Stimulated activated memory B cell treated with anti-CD40 and anti-IgM and Interleukin-4, amounts not matched to agents 10 μg/mL and 1 μg/mL and 100 μg/mL, for 72 hours (primary cell): ENCODE data around the gene MYO7A.

ENCODE experiments used
- ATAC-seq: fragments of 150-1000 bp; cut with Tn5 transposase; 2 replicates; pipeline ENCODE4 v1.10.0; 2021
- H3K27ac Mint-ChIP-seq: one replicate; pipeline ENCODE4 v1.8.0; 2022; ENCODE audit warnings: mild to moderate bottlenecking, mixed read lengths
- H3K27me3 Mint-ChIP-seq: one replicate; pipeline ENCODE4 v1.8.0; 2022; ENCODE audit warnings: mixed read lengths
- H3K36me3 Mint-ChIP-seq: one replicate; pipeline ENCODE4 v1.8.0; 2022; ENCODE audit warnings: mixed read lengths
- H3K4me1 Mint-ChIP-seq: one replicate; pipeline ENCODE4 v1.8.0; 2022; ENCODE audit warnings: mixed read lengths
- H3K4me3 Mint-ChIP-seq: one replicate; pipeline ENCODE4 v1.8.0; 2022; ENCODE audit warnings: mild to moderate bottlenecking, moderate library complexity, mixed read lengths
- H3K9me3 Mint-ChIP-seq: one replicate; pipeline ENCODE4 v1.8.0; 2022; ENCODE audit warnings: mixed read lengths

Gene MYO7A

GRCh38 chr11:77126156-77126775 lies 1.8 kb upstream of the MYO7A start:
- H3K36me3 Mint-ChIP-seq, result no peaks in the 10 kb centered on the region
- peak overlapping the region; percentile 51 for H3K4me3 Mint-ChIP-seq
- H3K27ac Mint-ChIP-seq, result peak overlapping the region; percentile 29
- peaks cover 24% of the 10 kb centered on the region for H3K4me1 Mint-ChIP-seq
- H3K27me3 Mint-ChIP-seq, result peaks cover 54% of the 10 kb centered on the region
- no peaks in the 10 kb centered on the region for H3K9me3 Mint-ChIP-seq
- ATAC-seq, result no peak

GRCh38 chr11:77126861-77127234 lies 1.2 kb upstream of the MYO7A start:
- Mint-ChIP-seq H3K9me3 (no peaks in the 10 kb centered on the region), H3K27ac (peak overlapping the region; percentile 49), H3K4me1 (peaks cover 24% of the 10 kb centered on the region), H3K4me3 (peak overlapping the region; percentile 78), H3K27me3 (peaks cover 54% of the 10 kb centered on the region), H3K36me3 (no peaks in the 10 kb centered on the region)
- ATAC-seq, result no peak

GRCh38 chr11:77127235-77127911 lies 673 bp upstream of the MYO7A start:
- peak overlapping the region; percentile 78 for H3K4me3 Mint-ChIP-seq
- H3K4me1 Mint-ChIP-seq, result peaks cover 24% of the 10 kb centered on the region
- no peaks in the 10 kb centered on the region for H3K9me3 Mint-ChIP-seq
- peak overlapping the region; percentile 49 for H3K27ac Mint-ChIP-seq
- H3K27me3 Mint-ChIP-seq, result peaks cover 54% of the 10 kb centered on the region
- ATAC-seq, result peak; percentile 57
- H3K36me3 Mint-ChIP-seq, result no peaks in the 10 kb centered on the region

- peaks cover 35% of the 10 kb centered on the region for H3K27me3 Mint-ChIP-seq
- H3K4me3 Mint-ChIP-seq, result no peak overlapping the region
- peaks cover 24% of the 10 kb centered on the region for H3K4me1 Mint-ChIP-seq
- H3K27ac Mint-ChIP-seq, result no peak overlapping the region
- H3K9me3 Mint-ChIP-seq, result no peaks in the 10 kb centered on the region
- no peaks in the 10 kb centered on the region for H3K36me3 Mint-ChIP-seq
- ATAC-seq, result no peak
Observed at GRCh38 chr11:77129069-77129841, 1.2 kb downstream of the MYO7A start.

GRCh38 chr11:77129842-77130756 lies 2.1 kb downstream of the MYO7A start:
- peaks cover 24% of the 10 kb centered on the region for H3K4me1 Mint-ChIP-seq
- H3K9me3 Mint-ChIP-seq, result no peaks in the 10 kb centered on the region
- no peak overlapping the region for H3K27ac Mint-ChIP-seq
- H3K4me3 Mint-ChIP-seq, result no peak overlapping the region
- peaks cover 27% of the 10 kb centered on the region for H3K27me3 Mint-ChIP-seq
- H3K36me3 Mint-ChIP-seq, result no peaks in the 10 kb centered on the region
- no peak for ATAC-seq

GRCh38 chr11:77130763-77131513 lies 2.9 kb downstream of the MYO7A start:
- no peak overlapping the region for H3K27ac Mint-ChIP-seq
- no peak for ATAC-seq
- H3K4me3 Mint-ChIP-seq, result no peak overlapping the region
- H3K27me3 Mint-ChIP-seq, result peaks cover 28% of the 10 kb centered on the region
- peaks cover 24% of the 10 kb centered on the region for H3K4me1 Mint-ChIP-seq
- H3K36me3 Mint-ChIP-seq, result no peaks in the 10 kb centered on the region
- no peaks in the 10 kb centered on the region for H3K9me3 Mint-ChIP-seq

- H3K4me1 Mint-ChIP-seq, result peaks cover 19% of the 10 kb centered on the region
Observed at GRCh38 chr11:77131560-77131959, 3.5 kb downstream of the MYO7A start.

GRCh38 chr11:77135069-77135468 lies 7.0 kb downstream of the MYO7A start:
- Mint-ChIP-seq H3K4me3 (no peak overlapping the region), H3K4me1 (no peaks in the 10 kb centered on the region), H3K27ac (no peak overlapping the region), H3K36me3 (no peaks in the 10 kb centered on the region), H3K27me3 (peaks cover 37% of the 10 kb centered on the region), H3K9me3 (no peaks in the 10 kb centered on the region)
- ATAC-seq, result no peak

More at GRCh38 chr11:77131560-77131959, 3.5 kb downstream of the MYO7A start:
- no peaks in the 10 kb centered on the region for H3K36me3 Mint-ChIP-seq
- no peak for ATAC-seq
- H3K27ac Mint-ChIP-seq, result no peak overlapping the region
- H3K4me3 Mint-ChIP-seq, result no peak overlapping the region
- H3K9me3 Mint-ChIP-seq, result no peaks in the 10 kb centered on the region
- H3K27me3 Mint-ChIP-seq, result peaks cover 28% of the 10 kb centered on the region

GRCh38 chr11:77136074-77136473 lies 8.0 kb downstream of the MYO7A start:
- ATAC-seq, result no peak
- H3K4me3 Mint-ChIP-seq, result no peak overlapping the region
- H3K36me3 Mint-ChIP-seq, result no peaks in the 10 kb centered on the region
- no peaks in the 10 kb centered on the region for H3K9me3 Mint-ChIP-seq
- H3K27me3 Mint-ChIP-seq, result peaks cover 39% of the 10 kb centered on the region
- no peaks in the 10 kb centered on the region for H3K4me1 Mint-ChIP-seq
- no peak overlapping the region for H3K27ac Mint-ChIP-seq

- Mint-ChIP-seq H3K4me3 (no peak overlapping the region), H3K27ac (no peak overlapping the region), H3K4me1 (peaks cover under 1% of the 10 kb centered on the region), H3K27me3 (peaks cover 39% of the 10 kb centered on the region), H3K9me3 (no peaks in the 10 kb centered on the region), H3K36me3 (no peaks in the 10 kb centered on the region)
- ATAC-seq, result no peak
Observed at GRCh38 chr11:77136784-77137420, 8.9 kb downstream of the MYO7A start.

- Mint-ChIP-seq H3K9me3 (no peaks in the 10 kb centered on the region), H3K36me3 (no peaks in the 10 kb centered on the region), H3K4me1 (peaks cover 4% of the 10 kb centered on the region), H3K27me3 (peaks cover 39% of the 10 kb centered on the region), H3K4me3 (no peak overlapping the region), H3K27ac (no peak overlapping the region)
- ATAC-seq, result no peak
Observed at GRCh38 chr11:77137421-77137820, 9.4 kb downstream of the MYO7A start.

GRCh38 chr11:77138106-77138649 lies 10.1 kb downstream of the MYO7A start:
- H3K9me3 Mint-ChIP-seq, result no peaks in the 10 kb centered on the region
- H3K27ac Mint-ChIP-seq, result no peak overlapping the region
- no peak overlapping the region for H3K4me3 Mint-ChIP-seq
- peaks cover 39% of the 10 kb centered on the region for H3K27me3 Mint-ChIP-seq
- ATAC-seq, result no peak
- peaks cover 4% of the 10 kb centered on the region for H3K4me1 Mint-ChIP-seq
- no peaks in the 10 kb centered on the region for H3K36me3 Mint-ChIP-seq

GRCh38 chr11:77139201-77139600 lies 11.2 kb downstream of the MYO7A start:
- no peak for ATAC-seq
- Mint-ChIP-seq H3K4me3 (no peak overlapping the region), H3K9me3 (no peaks in the 10 kb centered on the region), H3K36me3 (no peaks in the 10 kb centered on the region), H3K4me1 (peaks cover 4% of the 10 kb centered on the region), H3K27me3 (peaks cover 39% of the 10 kb centered on the region), H3K27ac (no peak overlapping the region)
